Stimulated activated CD8-positive, alpha-beta memory T cell treated with anti-CD3 and anti-CD28 coated beads, Interleukin-4, amount 100 ng/mL, for 24 hours (primary cell): ENCODE measurements around the gene MGAT2.
"Not testable (repeated sequence)": the region's sequence is repeated elsewhere in the genome, so short reads cannot be mapped to it uniquely, and the experiment has no call there.

Experiments used
- DNase-seq: peaks from one replicate; pipeline ENCODE4 v3.0.0-alpha.2; 2020; ENCODE audit warnings: low read depth

Gene MGAT2

DNA sequence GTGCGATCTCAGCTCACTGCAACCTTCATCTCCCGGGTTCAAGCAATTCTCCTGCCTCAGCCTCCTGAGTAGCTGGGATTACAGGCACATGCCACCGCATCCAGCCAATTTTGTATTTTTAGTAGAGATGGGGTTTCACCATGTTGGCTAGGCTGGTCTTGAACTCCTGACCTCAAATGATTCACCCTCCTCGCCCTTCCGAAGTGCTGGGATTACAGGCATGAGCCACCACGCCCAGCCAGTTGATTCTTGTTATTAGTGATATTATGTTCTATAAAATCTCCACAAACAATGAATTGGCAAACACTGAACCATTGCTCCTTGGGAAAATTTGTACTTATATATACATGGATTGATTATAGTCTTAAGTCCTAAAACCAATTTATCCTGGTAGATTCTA, 36.9 kb downstream of the MGAT2 start:
- not testable (repeated sequence) for DNase-seq

- DNase-seq: no peak
Observed at GRCh38 chr14:49659526-49660455, 39.2 kb downstream of the MGAT2 start.

DNA sequence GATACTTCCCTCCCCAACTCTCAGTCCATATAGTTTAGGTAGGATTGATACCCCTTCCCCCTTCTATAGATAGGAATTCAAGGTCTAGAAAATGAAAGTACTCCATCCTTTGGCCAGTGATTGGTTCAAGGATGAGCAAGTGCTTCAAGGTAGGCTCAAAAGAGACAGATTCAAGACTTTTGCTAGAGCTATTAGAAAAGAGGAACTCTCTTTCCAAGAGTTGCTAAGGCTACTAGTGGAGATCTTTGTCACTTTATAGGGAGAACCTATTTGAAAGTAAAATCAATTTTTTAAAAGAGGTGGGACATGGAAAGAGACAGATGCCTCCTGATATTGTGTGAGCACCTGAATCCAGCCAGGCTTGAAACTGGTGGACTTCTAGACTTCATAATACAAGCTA, 49.9 kb downstream of the MGAT2 start:
- no peak for DNase-seq
